Measurements from ENCODE around the gene EDC4. TPM values are rescaled to one million over a fixed set of nuclear protein-coding genes. Genes with fewer than 3 reads are reported as not detected.

EDC4 gene
- total RNA-seq, 1 donor from 2014 or later = 51.2 TPM

GRCh38 chr16:67846063-67846319, 26.9 kb upstream of the EDC4 start:
- DNase-seq (no peak), ATAC-seq (no peak)
- Histone ChIP-seq H3K4me1 (peaks cover 49% of the 10 kb centered on the region), H3K9me3 (no peaks in the 10 kb centered on the region), H3K27me3 (ENCODE audit: low read depth) (no peaks in the 10 kb centered on the region), H3K4me3 (peak overlapping the region; percentile 99), H3K27ac (peak overlapping the region; percentile 92), H3K36me3 (no peaks in the 10 kb centered on the region)
- intact Hi-C loops (cut with DNase I) = no loop called here
- TF ChIP-seq CTCF (IDR thresholded peaks at IDR 0.05) = no peak

- Histone ChIP-seq H3K27me3 (ENCODE audit: low read depth) (no peaks in the 10 kb centered on the region), H3K9me3 (no peaks in the 10 kb centered on the region), H3K27ac (peak within 1 kb of the TSS; percentile 92), H3K4me3 (peak within 1 kb of the TSS; percentile 99), H3K4me1 (peaks cover 49% of the 10 kb centered on the region), H3K36me3 (no peaks in the 10 kb centered on the region)
- peak; percentile 89 to 92 for ATAC-seq
- peak; percentile 96 for DNase-seq
- intact Hi-C loops (cut with DNase I) = no loop called here
- no peak for TF ChIP-seq CTCF (IDR thresholded peaks at IDR 0.05)
These were observed 26.4 kb upstream of the EDC4 start, which contains the start of gene NUTF2 for GRCh38 chr16:67846320-67847063. Gene NUTF2, plus strand, starts transcription at chr16:67846933. Its CDS starts 18,198 bp downstream, at chr16:67865131.

- H3K36me3 ChIP-seq = no peaks in the 10 kb centered on the region
- peaks cover 49% of the 10 kb centered on the region for H3K4me1 ChIP-seq
- TF ChIP-seq CTCF (IDR thresholded peaks at IDR 0.05) = no peak
- no peaks in the 10 kb centered on the region for H3K9me3 ChIP-seq
- peak; percentile 84 for DNase-seq
- intact Hi-C loops (cut with DNase I) = no loop called here
- H3K4me3 ChIP-seq = peak within 1 kb of the TSS; percentile 99
- H3K27me3 ChIP-seq (ENCODE audit: low read depth) = no peaks in the 10 kb centered on the region
- peak; percentile 80 to 82 for ATAC-seq
- peak within 1 kb of the TSS; percentile 92 for H3K27ac ChIP-seq
These were observed 25.6 kb upstream of the EDC4 start, which contains the start of gene CENPT for GRCh38 chr16:67847064-67847861. Gene CENPT, minus strand, starts transcription at chr16:67847693. Its CDS starts 13,834 bp downstream, at chr16:67833859.

GRCh38 chr16:67848118-67848517, 24.7 kb upstream of the EDC4 start:
- Histone ChIP-seq H3K36me3 (peaks cover 1% of the 10 kb centered on the region), H3K4me1 (peaks cover 48% of the 10 kb centered on the region), H3K27me3 (ENCODE audit: low read depth) (no peaks in the 10 kb centered on the region), H3K9me3 (no peaks in the 10 kb centered on the region), H3K4me3 (peak overlapping the region; percentile 99), H3K27ac (peak overlapping the region; percentile 92)
- intact Hi-C loops (cut with DNase I) = no loop called here
- ATAC-seq (no peak), DNase-seq (no peak)
- TF ChIP-seq CTCF (IDR thresholded peaks at IDR 0.05) = no peak

- no peak for TF ChIP-seq CTCF (IDR thresholded peaks at IDR 0.05)
- ATAC-seq (no peak), DNase-seq (no peak)
- H3K4me1 ChIP-seq = peaks cover 32% of the 10 kb centered on the region
- no peak overlapping the region for H3K27ac ChIP-seq
- H3K9me3 ChIP-seq = no peaks in the 10 kb centered on the region
- H3K4me3 ChIP-seq = no peak overlapping the region
- no peaks in the 10 kb centered on the region for H3K27me3 ChIP-seq (ENCODE audit: low read depth)
- peaks cover 10% of the 10 kb centered on the region for H3K36me3 ChIP-seq
- intact Hi-C loops (cut with DNase I) = no loop called here
These were observed 19.2 kb upstream of the EDC4 start for GRCh38 chr16:67853670-67854069.

All from lower lobe of right lung (tissue), 2 donors.